Breast epithelium (tissue), 3 donors: Measurements from ENCODE around the gene CKB.

Experiments used
- POLR2A ChIP-seq: fragments of 450-650 bp; IDR thresholded peaks from one replicate; pipeline ENCODE4 v1.6.1; 2016; ENCODE audit warnings: antibody characterized with exemption, mild to moderate bottlenecking, moderate library complexity
- POLR2AphosphoS5 ChIP-seq, 3 donors: sonication (generic); formaldehyde crosslinking; IDR thresholded peaks; one replicate each; pipeline ENCODE4 v1.6.1; 2017; ENCODE audit warnings: antibody characterized with exemption in 3 of 3
- TF ChIP-seq, protein P1 (sequence below), 3 donors: fragments of 450-650 bp; IDR thresholded peaks; one replicate each; pipeline ENCODE4 v1.5.1; 2016 to 2017; ENCODE audit warnings: antibody characterized with exemption in 3 of 3, mild to moderate bottlenecking in 3 of 3, moderate library complexity in 3 of 3

DNA sequence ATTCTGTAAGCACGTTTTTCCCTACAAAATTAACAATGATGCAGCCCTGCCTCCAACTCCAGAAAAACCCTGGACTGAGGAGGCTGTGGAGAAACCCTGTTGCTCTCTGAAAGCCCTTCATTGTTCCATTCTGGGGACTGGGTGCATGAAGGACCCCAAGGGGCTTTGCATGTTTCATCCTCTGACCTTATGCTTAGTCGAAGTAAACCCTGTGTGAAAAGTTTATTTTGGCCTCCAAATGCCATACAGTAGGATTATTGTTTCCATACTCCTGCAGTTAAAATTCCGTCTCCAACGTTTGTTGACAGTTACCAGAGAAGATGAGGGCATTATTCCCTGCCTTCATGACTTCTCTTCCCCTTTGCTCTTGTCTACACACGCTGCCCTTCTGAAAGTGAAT is 46.0 kb downstream of the CKB start:
- no peak for TF ChIP-seq POLR2AphosphoS5 (IDR thresholded peaks at IDR 0.05)
- TF ChIP-seq, protein P1, sequence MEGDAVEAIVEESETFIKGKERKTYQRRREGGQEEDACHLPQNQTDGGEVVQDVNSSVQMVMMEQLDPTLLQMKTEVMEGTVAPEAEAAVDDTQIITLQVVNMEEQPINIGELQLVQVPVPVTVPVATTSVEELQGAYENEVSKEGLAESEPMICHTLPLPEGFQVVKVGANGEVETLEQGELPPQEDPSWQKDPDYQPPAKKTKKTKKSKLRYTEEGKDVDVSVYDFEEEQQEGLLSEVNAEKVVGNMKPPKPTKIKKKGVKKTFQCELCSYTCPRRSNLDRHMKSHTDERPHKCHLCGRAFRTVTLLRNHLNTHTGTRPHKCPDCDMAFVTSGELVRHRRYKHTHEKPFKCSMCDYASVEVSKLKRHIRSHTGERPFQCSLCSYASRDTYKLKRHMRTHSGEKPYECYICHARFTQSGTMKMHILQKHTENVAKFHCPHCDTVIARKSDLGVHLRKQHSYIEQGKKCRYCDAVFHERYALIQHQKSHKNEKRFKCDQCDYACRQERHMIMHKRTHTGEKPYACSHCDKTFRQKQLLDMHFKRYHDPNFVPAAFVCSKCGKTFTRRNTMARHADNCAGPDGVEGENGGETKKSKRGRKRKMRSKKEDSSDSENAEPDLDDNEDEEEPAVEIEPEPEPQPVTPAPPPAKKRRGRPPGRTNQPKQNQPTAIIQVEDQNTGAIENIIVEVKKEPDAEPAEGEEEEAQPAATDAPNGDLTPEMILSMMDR (IDR thresholded peaks at IDR 0.05) = no peak
- TF ChIP-seq POLR2A = no peak
